ENCODE results near the gene SS18L1.

Gene SS18L1

DNA sequence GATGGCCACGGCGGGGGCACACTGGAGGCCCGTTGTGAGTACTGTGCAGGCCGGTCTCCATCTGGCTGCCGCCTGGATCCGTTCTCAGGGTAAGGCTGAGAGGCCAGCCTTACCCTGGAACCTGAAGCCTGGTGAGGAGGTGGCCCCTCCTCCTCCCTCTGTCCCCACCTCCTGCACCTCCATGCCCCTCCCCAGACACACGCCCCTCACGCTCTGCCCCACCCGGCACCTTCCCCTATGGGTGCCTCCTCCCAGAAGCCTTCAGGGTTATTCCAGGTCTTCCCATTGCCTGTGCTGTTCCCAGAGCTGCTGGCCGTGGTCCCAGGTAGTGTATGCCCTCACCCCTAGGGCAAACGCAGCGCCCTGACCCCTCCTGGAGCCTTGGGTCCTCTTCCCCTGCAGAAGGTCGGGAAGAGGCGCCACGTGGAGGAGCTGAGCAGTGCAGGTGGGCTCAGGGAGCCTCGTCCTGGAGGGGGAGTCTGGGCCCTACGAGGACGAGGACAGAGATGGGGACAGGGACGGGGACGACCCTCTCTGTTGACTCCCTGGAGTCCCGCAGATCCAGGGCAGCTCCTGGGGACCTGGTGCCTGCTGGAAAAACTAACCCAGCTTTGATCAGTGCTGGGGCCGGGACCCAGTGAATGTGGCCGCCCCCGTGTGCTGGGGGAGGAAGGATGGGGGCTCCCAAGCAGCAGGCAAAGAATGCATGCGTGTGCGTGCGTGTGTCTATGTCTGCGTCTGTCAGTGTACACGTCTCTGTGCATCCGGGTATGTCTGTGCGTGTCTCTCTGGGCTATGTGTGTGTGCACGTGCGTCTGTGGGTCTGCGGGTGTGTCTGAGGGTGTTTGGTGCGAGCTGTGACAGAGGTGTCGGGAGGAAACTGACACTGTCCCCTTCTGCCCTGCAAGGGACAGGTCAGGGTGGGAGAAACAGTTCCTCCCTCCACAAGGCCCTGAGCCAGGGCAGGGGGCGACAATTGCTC lies 84.7 kb downstream of the SS18L1 start:
- DNase-seq = no peak

DNA sequence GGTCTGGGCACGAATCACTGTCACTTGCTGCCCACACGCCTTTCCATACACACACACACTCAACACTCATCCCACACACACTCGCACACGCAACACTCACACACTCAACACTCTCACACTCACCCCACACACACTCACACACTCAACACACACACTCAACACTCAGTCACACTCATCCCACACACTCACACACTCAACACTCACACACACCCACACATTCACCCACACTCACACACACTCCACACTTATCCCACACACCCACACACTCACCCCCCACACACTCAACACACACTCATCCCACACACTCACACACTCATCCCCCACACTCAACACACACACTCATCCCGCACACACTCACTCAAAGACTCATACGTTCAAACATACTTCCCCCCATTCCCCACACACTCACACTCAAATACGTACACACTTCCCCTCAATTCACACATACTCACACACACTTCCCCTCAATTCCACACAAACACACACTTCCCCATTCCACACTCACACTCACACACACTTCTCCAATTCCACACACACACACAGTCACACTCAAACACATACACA lies 85.5 kb downstream of the SS18L1 start:
- no peak for DNase-seq

DNA sequence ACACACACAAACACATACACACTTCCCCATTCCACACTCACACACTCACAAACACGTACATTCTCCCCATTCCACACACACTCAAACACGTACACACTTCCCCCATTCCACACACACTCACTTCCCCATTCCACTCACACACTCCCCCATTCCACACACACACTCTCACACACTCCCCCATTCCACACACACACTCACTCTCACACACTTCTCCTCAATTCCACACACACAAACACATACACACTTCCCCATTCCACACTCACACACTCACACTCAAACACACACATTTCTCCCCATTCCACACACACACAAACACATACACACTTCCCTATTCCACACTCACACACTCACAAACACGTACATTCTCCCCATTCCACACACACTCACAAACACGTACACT lies 86.1 kb downstream of the SS18L1 start:
- DNase-seq = no peak

DNA sequence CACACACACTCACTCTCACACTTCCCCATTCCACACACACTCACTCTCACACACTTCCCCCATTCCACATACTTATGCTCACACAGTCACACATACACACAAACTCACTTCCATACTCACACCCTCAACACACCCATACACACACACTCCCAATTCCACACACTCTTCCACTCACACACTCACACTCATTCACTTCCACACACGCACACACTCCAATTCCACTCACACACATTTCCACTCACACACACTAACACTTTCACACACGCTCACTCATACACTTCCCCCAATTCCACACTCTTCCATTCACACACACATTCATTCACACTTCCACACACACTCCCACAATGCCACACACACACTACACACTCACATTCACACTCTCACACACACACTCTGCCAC lies 86.7 kb downstream of the SS18L1 start:
- DNase-seq = no peak

DNA sequence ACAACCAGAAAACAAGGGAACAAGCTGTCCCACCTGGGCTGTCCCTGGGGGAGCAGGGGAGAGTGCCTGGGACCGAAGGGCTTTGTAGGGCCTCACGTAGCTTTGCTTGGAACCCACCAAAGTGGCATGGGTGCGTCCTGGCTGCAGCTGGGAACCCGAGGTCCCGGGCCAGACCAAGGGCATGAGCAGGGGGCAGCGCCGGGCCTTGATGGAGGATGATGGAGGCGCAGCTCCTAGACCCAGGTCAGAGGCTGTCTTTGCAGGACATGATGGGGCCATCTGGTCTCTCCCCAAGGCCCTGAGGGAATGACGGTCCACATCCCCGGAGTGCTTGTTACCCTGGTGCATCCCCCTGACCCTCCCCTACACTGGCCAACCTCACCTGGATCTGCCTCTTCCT lies 87.1 kb downstream of the SS18L1 start:
- no peak for DNase-seq

DNA sequence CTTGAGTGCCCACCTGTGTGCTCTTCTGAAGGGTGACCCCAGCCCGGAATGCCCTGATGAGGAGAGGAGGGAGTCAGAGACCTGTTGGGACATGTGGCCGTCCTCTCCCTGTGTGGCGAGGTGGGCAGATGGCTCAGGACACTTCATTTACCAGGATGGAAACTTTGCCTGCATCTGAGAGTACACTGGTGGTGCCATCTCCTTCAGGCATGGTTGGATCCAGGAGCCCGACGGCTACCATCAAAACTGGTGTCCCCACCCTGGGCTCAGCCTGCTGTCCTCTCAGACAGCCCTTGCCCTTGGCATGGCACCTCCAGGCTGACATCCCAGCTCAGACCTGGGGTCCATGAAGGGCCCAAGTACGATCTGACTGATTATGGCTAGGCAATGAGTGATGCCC lies 87.7 kb downstream of the SS18L1 start:
- DNase-seq = no peak
